DOHH2 (cell line): Measurements from ENCODE around the gene GMPPA.
A peak's percentile ranks its signal among the peaks of the same experiment; 100 is the strongest.

Experiments used
- CTCF ChIP-seq: fragments of 200-600 bp; sonication (generic); IDR thresholded peaks from one replicate; pipeline ENCODE4 v1.5.1; 2014; ENCODE audit warnings: antibody characterized with exemption, mild to moderate bottlenecking, low read depth, low read length; ENCODE audit not compliant: poor library complexity, severe bottlenecking
- EZH2phosphoT487 ChIP-seq: fragments of 200-600 bp; sonication (generic); IDR thresholded peaks from 2 replicates; pipeline ENCODE4 v1.6.1; 2017; ENCODE audit warnings: borderline replicate concordance, mild to moderate bottlenecking, antibody characterized with exemption, low read length, moderate library complexity, mixed read lengths

GRCh38 chr2:219483451-219484342 lies 15.0 kb upstream of the GMPPA start:
- TF ChIP-seq EZH2phosphoT487 (no peak), CTCF (peak; percentile 10)
